Stimulated activated CD8-positive, alpha-beta memory T cell treated with anti-CD3 and anti-CD28 coated beads, Interleukin-7, amount 100 ng/mL, for 1 hour (primary cell): Measurements from ENCODE around the gene DOCK4.

Experiments used
- DNase-seq, 2 donors: peaks; one replicate each; pipeline ENCODE4 v3.0.0-alpha.2; 2020; ENCODE audit warnings: low read depth in 2 of 2

Gene DOCK4

DNA sequence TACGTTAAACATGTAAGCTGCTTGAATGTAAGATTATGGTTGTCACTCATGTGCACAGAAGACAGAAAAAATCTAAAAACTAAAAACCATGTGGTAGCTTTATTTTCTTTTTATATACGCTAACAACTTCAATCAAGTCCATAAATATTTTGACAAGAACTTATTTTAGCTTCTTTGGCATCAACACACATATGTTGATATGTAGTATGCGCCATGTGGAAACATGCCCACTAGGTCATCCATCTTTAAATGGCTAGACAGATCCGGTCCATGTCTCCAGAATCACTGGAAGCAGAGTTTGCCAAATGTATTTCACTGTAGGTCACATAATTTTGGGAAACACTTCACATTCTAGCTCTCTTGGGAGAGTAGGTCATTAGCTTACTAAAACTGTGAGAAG, 382.4 kb downstream of the DOCK4 start:
- DNase-seq, result no peak

DNA sequence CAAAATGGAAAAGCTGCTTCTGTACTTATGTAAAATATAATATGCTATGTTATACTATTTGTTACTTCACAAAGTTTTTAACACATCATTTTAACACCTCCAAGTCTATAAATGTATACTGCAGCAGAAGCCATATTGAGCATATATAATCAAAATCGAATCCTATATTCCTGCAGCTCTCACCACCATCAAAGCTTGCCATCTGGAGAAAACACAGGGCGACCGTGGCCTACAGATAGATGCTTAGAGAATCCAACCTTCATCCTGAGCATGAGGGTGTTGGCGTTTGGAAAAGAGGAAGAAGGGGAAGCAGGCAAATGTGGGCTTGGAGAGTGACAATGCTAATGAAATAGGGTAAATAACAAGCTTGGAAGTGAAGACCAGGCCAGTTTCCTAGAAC, 385.2 kb downstream of the DOCK4 start:
- DNase-seq, result no peak

DNA sequence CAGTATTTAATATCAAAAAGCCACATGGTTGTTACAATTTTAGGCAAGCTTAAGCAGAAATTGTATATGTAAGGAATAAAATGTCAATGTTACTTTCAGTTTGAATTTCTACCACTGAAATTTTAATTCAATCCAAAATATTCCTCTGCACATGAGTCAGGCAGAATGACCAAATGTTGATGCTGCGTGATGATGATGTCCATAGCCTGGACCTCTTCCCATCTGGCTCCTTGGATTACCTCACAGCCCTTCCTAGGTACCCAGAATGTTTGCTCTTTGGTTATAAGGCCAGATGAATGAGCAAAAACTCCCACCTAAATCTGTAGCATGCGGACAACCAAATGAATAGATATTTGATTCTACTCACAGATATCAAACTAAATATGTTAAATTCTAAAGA, 385.6 kb downstream of the DOCK4 start:
- DNase-seq, result no peak

DNA sequence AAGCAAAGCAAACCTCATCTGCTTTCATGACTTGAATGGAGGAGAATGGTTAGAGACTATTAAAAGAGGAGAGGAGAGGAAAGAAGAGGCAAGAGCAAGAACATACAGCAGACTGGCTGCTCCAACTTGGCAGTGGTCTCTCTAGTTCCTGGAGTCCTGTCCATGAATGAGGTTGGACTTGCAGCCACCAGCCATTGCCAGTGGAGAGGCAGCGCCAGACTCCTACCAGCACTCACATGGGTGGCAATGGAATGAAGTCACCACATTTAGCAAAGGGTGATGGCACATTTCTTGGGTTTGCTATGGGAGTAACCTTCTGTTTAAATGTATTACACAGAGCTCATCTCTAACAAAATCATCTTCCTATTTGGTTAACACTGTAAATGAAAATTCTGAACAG, 386.1 kb downstream of the DOCK4 start:
- DNase-seq, result no peak

DNA sequence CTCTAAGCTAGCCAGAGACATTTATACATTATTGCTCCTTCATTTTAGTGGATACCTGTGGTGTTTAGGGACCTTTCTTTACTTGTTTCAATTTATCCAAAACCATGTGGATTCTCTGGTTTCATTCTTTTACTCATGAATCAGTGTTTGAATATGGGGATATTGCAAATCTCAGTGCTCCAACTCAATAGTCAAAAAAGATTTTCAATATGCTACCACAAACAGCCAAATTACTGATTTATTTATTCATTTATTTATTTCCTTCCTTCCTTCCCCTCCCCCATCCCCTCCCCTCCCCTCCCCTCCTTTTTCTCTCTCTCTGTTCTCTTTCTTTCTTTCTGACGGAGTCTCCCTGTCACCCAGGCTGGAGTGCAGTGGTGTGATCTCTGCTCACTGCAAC, 390.8 kb downstream of the DOCK4 start:
- no peak for DNase-seq

DNA sequence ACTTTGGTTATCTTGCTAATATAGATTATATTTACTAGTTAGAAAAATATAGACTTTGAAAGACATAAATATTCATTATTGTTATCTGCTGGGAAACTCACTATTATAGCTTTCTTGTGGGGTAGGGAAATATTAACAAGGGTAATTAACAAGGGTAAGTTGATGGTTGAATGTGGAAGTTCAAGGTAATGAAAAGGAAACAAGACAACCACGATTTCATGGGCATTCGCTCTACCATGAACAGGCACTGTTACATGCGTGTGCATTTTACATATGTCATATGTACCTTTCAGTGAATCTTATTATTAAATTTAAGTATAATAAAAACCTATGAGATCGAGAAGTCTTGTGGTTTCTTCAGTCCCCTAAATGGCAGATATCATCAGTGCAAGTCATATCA, 392.9 kb downstream of the DOCK4 start:
- DNase-seq, result no peak

DNA sequence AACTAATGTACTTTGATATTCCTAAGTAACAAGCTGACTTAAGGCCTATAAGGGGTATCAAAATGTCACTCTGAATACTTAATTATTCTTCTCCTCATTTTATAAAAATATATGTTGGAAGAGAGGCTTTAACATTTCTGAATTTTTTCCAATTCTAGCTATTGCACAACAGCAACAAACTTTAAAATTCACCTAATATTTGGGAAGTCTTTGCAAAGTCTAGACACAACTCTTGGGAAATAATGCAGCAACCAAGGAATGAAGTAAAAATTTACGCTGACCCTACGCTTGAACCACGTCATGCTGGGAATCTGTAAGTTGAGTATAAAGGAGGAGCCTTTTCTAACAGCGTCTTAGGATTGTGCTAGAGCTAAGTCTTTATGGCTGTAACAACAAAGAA, 400.0 kb downstream of the DOCK4 start:
- no peak for DNase-seq

DNA sequence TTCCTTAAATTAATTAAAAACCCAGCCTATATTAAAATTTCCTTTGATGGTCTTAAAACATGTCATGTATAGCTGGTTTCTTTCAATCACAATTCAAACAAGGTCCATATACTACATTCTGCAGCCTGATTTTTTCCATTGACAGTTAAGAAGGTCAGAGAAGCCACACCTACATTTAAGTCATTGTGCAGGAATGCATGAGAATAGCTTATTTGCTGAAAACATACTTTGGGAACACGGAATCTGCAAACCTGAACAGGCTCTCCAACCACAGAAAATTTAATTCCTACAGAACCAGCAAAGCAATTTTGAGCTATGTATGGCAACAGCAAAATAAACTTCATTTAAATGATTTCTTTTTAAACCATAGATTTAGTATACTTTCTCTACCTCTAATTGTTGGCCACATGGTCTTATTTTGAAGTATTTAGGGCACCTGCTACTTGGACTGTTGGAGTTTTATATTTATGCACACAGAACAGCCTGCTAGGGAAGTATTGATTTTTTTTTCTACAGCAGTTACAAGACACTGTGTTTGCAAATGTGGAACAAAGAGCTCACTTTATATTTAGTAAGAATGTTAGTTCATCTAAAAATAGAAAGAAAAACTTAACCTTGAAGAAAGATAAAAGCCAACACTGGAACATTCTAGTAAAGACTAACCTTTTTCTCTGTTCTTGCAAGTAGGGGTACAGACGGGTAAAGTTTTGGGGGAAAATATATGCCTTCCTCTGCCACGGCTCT, 403.0 kb downstream of the DOCK4 start:
- DNase-seq, result no peak

DNA sequence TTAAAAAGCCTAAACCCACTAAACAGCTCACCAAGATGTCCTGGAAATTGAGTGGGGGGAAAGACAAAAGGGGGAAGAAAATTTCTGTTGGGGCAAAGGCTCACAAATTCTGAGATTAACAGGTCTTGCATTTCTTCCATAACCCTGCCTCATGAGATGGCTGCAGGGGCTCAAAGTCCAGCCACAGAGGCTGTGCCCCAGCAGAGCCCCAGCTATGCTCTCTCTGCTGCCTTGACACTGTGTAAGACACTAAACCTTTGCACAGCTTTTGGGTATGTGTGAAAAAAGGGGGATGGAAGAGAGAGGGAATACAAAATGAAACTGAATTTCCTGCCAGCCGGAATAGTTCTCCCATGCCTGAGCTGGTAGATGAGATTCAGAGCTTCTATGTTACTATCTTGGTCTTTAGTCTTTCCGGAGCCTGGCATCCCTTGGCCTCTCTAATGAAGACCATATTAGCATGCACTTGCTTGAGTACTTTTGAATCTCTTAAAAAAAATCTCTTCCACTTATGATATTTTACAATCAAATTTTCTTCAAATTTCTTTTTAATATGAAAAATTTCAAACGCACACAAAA, 403.9 kb downstream of the DOCK4 start:
- no peak for DNase-seq

DNA sequence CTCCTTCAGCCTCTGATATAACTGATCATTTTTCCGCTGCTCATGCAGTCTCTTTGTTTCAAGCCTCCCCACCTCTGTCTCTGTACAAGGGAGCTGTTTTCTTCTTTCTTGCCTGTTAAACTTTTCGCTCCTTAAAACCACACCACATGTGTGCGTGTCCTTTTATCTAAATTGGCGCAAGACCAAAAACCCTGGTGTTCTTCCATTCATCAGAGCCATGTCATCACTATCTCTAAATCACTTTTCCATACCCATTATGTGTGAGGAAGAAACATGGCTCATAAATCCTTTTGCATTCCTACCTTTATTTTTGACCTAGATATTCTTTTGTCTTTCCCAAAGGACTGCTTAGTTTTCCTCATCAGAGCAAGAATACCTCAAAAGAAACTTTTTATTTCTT, 404.9 kb downstream of the DOCK4 start:
- no peak for DNase-seq

DNA sequence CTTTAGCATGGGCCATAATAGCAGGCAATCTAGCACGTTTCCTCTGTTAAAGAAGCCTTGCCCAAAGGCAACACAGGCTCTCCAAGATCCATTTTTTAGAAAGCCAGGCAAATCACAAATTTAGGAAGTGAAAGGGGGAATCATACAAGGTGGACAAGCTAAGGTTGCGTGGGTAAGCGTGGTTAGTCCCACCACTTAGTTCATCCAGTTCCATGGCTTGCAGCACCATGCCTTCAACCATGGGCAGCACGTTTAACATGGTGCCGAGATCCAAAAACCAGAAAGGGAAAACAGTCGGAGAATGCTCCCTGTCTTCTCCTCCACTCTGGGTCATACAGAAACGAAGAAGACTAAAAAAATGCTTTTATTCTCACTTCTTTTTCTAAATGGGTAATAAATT, 409.5 kb downstream of the DOCK4 start:
- DNase-seq, result no peak

DNA sequence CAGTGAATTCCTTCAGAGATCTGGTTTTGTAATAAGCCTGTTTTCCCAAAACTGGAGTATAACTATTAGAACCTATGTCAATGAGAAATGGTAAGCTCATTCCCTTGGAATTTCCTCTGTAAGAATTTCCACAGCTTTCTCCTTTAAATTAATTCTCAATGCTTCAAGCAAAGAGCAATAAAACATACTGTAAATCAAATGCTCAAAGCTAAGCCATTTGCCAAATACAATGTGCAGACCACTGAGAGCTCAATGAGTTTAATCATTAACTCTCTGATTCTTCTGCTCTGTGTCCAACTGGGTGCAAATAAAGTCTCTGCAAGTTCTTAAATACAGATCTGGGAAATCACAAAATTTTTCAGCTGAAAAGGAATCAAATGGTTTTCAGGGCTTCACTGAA, 416.3 kb downstream of the DOCK4 start:
- DNase-seq, result no peak

DNA sequence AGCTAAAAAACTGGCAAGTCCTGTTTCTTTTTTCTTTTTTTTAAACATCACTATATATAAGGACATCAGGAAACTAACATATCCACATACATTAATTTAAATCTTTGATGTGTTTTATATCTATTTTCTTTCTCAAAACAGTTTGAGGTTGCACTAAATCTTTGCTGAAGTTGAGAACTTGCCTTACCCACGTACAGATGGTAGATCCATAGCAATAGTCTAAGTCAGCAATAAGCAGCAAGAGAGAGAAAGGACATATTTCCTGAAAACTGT, 417.2 kb downstream of the DOCK4 start:
- DNase-seq, result no peak

DNA sequence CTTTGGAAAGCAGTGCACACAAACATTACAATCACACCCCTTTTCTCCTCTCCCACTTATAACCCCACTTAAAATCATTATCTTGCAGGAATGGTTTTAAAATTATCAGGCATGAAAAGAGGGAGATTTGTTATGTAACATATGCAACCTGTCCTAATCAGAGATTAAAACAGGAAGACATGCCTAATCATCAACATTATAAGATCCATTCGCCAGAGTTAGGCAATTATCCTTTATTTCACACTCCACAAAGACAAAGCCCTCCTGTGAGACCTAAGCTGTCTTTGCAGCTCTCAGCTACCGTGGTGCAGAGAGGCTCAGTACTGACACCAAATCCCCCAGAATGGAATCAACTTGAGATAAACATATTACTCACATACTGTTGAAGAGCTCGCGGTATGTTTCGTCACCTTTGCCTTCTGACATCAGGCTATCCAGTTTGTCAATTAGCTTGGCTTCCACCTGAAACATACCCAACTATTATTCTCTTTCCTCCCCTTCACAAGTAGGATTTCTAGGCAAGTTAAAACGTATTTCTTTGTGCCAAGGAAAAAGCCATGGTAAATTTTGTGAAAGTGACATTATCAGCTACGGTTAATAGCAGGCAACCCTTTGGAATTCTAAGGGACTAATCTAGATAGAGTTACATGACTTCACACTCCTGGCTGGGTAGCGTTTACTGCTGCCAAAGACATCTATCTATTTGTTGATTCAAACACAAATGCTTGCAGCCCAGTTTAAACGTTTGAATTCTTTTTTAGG, 417.7 kb downstream of the DOCK4 start:
- no peak for DNase-seq

DNA sequence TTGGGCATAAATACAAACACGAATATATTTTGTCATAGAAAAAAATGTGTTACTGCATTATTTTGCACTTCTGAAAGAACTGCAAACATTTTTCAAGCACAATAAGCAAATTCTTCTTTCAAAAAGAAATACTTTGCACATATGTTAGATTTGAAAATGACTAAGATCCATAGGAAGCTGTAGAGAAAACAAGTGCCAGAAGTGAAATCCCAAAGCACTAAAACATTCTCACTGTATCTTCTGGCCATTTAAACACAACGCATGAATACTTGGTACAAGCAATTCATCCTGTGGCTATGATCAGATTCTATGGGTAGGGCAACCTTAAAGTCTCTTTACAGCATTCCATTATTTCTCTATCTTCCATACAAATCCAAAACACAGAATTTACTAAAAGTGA, 418.5 kb downstream of the DOCK4 start:
- DNase-seq, result no peak

DNA sequence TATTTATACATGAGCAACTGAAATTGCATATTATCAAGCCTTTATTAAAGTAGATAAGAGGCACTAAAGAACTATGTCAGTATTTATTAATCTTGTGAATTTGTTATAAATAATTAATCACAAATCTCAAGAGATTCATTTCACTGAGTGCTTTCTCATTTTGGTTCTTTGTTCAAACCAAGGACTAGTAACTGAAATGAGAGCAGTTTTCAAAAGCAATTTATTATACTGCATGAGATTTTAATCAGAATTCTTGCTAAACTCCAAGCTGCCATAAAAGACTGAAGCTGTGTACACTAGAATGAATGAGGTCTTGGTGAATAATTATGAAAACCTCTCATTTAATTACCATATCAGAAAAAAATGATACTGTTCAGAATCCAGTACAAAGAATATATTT, 419.1 kb downstream of the DOCK4 start:
- DNase-seq, result no peak

DNA sequence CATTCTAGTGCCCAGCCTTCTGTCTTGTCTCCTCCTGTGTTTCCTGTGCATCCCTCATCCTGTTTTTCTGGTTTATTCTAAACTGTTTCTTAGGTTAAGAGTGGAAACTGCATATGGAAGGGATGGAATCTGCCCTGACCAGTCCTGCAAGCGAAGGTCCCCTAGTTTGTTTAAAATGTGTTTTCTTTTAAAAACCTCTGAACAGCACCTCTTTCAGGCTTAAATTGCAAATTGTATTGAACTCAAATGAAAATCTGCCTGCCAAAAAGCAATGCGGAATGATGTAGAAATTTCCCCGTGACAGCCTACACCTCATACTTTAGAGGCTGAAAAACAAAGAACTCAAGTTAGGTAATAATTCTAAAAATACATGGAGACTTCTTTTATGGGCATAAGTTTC, 421.1 kb downstream of the DOCK4 start:
- no peak for DNase-seq

DNA sequence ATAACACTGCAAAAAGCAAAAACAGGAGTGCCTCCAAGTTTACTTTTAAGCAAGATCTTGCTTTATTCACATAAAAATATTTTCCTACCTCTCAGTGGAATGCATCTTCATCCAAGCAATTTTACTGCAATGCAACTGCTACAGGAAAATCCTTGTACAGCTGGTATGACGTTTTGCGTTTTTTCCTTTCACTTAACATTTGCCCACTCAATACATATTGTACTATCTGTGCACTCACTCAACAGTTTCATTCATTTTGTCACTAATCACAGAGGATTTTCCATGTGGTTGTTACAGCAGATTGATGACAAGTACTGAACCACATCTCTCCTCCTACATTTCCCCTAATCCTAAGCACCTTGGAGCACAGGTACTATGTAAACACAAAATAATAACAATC, 421.9 kb downstream of the DOCK4 start:
- no peak for DNase-seq

DNA sequence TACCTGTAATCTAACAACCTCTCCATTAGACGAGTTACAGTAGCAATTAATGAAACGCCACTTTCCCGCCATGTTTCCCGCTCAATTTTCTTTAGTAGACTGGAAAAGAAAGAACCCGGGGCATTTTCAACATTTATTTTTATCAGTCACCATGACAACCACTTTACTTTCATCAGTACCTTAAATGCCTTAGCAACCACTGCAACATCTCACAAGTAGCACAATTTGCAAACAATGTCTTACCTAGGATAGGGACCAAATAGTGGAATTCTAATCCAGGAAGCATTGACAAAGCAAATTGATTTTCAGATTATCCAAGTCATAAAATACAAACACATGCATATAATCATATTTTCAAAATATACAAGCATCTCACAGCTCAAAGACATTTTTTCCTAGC, 422.3 kb downstream of the DOCK4 start:
- no peak for DNase-seq

DNA sequence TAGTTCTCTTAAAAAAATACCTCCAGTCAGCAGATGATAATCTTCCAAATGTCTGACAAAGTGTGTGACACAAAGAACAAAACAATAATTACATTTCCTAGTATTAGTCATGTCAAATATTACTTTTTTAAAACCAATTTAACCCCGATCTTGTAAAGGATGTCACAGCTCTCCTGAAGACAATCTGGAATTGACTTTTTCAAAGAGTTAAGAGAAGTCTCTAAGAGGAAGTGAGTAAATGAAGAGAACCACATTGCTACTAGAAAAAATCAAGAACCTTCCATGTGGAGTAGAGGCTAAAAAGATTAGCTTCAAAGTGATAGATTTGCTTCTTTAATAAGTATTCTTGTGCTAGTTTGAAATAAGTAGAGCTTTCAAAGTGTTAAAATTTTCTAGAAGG, 425.7 kb downstream of the DOCK4 start:
- no peak for DNase-seq

DNA sequence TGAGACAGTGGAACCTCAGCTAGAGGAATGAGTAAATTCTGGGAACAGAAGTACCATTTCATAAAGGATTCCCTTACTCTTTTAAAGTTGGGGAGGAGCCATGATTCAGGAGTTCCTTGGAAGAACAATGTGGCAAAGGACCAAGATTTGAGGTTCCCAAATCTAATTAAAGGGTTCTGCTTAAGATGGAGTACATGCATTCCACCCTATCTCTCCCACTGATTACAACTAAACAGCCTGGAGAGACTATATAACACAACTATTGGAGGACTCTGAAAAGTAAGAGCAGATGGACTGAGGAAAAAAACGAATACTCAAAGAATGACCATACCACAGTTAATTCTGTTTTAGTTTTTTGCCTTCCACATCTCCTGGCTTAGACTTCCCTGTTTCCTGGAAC, 431.0 kb downstream of the DOCK4 start:
- DNase-seq, result no peak

DNA sequence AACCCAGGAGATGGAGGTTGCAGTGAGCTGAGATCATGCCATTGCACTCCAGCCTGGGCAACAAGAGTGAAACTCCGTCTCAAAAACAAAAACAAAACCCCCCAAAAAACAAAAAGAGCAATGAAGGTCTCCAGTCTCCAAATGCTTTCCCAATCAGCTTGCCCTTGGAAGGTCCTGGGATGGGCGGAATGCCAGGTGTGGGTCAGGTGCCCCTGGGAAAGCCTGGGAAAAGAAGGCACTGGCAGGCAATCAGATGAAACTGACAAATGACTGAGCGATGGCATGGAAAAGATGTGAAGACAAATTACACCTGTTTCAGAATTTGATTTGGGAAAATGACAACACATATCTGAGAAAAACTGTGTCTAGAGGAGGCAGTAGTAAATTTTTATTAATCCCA, 433.5 kb downstream of the DOCK4 start:
- DNase-seq, result no peak

DNA sequence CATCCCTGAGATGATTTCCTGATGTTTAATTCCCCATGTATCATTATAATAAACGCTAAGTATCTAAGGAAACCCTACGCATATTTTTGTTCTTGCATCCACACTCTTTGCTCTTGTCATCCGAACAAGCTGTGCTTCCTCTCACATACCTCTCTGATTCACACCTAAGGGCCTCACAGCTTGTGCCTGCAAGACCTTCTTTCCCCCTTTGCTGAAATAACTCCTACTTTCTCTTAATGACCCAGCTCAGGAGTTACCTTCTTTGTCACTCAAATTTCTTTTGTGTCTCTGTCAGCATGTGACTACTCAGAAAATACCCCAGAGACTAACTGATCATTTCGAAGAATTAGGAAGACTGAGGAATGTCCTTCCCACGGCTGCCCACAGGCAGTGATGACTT, 434.6 kb downstream of the DOCK4 start:
- DNase-seq, result no peak

DNA sequence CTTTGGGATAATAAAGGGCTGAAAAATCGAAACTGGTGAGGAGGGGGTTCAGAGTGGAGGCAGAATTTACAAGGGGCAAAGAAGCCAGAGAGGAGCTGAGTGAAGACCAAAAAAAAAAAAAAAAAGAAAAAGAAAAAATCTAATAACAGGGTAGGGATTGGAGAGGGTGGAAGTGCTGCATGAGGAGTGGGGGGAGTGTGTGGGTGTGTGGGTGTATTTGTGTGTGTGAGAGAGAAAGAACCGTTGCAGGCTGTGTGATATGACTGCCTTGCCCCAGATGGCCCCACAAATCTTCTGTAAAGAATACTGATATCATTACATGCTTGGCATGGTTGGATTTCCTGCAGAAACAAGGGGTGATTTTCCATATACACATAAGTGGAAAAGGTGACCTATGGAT, 436.1 kb downstream of the DOCK4 start:
- no peak for DNase-seq
